HepG2 (cell line): Measurements from ENCODE around the gene ONECUT1. TPM values are rescaled to one million over a fixed set of nuclear protein-coding genes. Genes with fewer than 3 reads are reported as not detected.

Experiments
- ATM ChIP-seq: fragments of 450-650 bp; IDR thresholded peaks from 2 replicates; pipeline ENCODE4 v1.7.1; 2017; ENCODE audit warnings: mild to moderate bottlenecking, borderline replicate concordance
- CCAR2 ChIP-seq: fragments of 200-400 bp; formaldehyde crosslinking; optimal IDR thresholded peaks from 2 replicates; pipeline ENCODE3; 2018; ENCODE audit warnings: low read depth, mild to moderate bottlenecking, low read length, moderate library complexity
- FOXA3 ChIP-seq: IDR thresholded peaks from 2 replicates; pipeline ENCODE4 v1.6.1; 2016; ENCODE audit warnings: missing genetic modification reagents, missing compliant biosample characterization
- KLF15 ChIP-seq: sonication (generic); formaldehyde crosslinking; IDR thresholded peaks from 2 replicates; pipeline ENCODE4 v1.8.1; 2023; ENCODE audit warnings: borderline replicate concordance, mild to moderate bottlenecking, inconsistent platforms, missing genetic modification reagents, mixed read lengths
- MTF2 ChIP-seq: sonication (generic); formaldehyde crosslinking; IDR thresholded peaks from 2 replicates; pipeline ENCODE4 v1.5.0; 2020; ENCODE audit warnings: missing genetic modification reagents, borderline replicate concordance
- NR2F2 ChIP-seq: IDR thresholded peaks from 2 replicates; pipeline ENCODE4 v1.6.1; 2012; ENCODE audit warnings: low read depth, inconsistent platforms, borderline replicate concordance
- RXRB ChIP-seq: IDR thresholded peaks from 2 replicates; pipeline ENCODE4 v1.6.1; 2016; ENCODE audit warnings: borderline replicate concordance, missing genetic modification reagents, missing compliant biosample characterization
- TOE1 ChIP-seq: sonication (generic); formaldehyde crosslinking; IDR thresholded peaks from 2 replicates; pipeline ENCODE4 v1.4.0; 2020; ENCODE audit warnings: mild to moderate bottlenecking, missing genetic modification reagents
- ZFP1 ChIP-seq: IDR thresholded peaks from 2 replicates; pipeline ENCODE4 v1.6.1; 2016
- ZFP37 ChIP-seq: sonication (generic); formaldehyde crosslinking; IDR thresholded peaks from 2 replicates; pipeline ENCODE4 v1.4.0; 2020; ENCODE audit warnings: missing genetic modification reagents, borderline replicate concordance
- polyA plus RNA-seq, 8 experiments: library from polyadenylated mRNA; depleted of rRNA in 3 of 8; stranded (reverse) in 7 of 8; unstranded in 1 of 8; fragments of >200 nt; fragmentation: Illumina TruSeq in 4 of 8; extraction: Trizol in 4 of 8; gene quantifications; 2 replicates each; pipeline versions ENCODE4 v1.2.1 to v1.2.3, GENCODE V29; 2011 to 2016; ENCODE audit warnings: low read depth in 4 of 8, missing spikeins in 1 of 8, mixed read lengths in 1 of 8; ENCODE audit not compliant: insufficient read depth in 1 of 8
- total RNA-seq, 5 experiments: library from RNA; depleted of rRNA; stranded (reverse); fragments of >200 nt; fragmentation: Illumina TruSeq; extraction: Trizol; gene quantifications; 2 replicates each; pipeline ENCODE4 v1.2.3, GENCODE V29; 2016; ENCODE audit warnings: low read depth in 1 of 5
- TF ChIP-seq, protein P1 (sequence below): sonication (generic); formaldehyde crosslinking; IDR thresholded peaks from 2 replicates; pipeline ENCODE4 v1.9.0; 2022; ENCODE audit warnings: missing genetic modification reagents, mild to moderate bottlenecking, borderline replicate concordance
- TF ChIP-seq, protein P2 (sequence below): sonication (generic); formaldehyde crosslinking; IDR thresholded peaks from 2 replicates; pipeline ENCODE4 v1.8.1; 2023; ENCODE audit warnings: mild to moderate bottlenecking, inconsistent platforms, moderate library complexity, missing genetic modification reagents, borderline replicate concordance
- TF ChIP-seq, protein P3 (sequence below): sonication (generic); formaldehyde crosslinking; IDR thresholded peaks from one replicate; pipeline ENCODE4 v1.5.1; 2020; ENCODE audit warnings: mild to moderate bottlenecking, missing genetic modification reagents; ENCODE audit errors: not compliant biosample characterization
- TF ChIP-seq, protein P4 (sequence below): sonication (generic); formaldehyde crosslinking; conservative IDR thresholded peaks from 2 replicates; pipeline ENCODE4 v1.8.0; 2022; ENCODE audit warnings: low read depth, missing genetic modification reagents
- TF ChIP-seq, protein P5 (sequence below): sonication (generic); formaldehyde crosslinking; IDR thresholded peaks from 2 replicates; pipeline ENCODE4 v1.4.0; 2020; ENCODE audit warnings: mild to moderate bottlenecking, low read depth, missing genetic modification reagents

ONECUT1 gene
- total and polyA plus RNA-seq, 2 of the 13 experiments (the other 11 are each of a cell fraction or from before 2014, with no cell fraction given), result 3.5 to 9.1 TPM

DNA sequence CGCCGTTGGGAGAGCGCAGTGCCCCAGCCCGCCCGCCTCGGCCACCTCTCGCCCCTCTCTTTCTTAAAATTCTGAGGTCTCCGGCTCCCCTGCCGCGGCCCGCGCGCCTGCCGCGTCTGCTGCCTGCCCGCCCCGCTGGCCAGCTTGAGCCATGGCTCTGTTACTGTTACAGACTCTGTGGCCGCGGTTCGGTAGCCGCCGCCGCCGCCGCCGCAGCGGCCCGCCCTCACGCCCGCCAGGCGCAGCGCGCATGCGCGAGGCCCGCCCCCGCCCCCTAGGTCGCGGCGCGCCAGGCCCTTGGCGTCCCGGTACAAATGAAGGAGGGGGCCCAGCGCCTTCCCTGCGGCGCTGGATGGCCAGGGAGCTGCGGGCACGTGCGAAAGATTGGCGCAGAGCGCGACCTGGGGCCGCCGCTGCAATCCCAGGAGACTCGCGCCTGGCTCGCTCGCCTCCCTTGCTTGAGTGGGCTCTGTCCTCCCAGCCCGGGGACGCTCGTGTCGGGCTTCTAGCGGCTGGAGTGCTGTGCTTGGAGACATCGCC is at the start of gene ONECUT1 (continued):
- TF ChIP-seq, protein P1, sequence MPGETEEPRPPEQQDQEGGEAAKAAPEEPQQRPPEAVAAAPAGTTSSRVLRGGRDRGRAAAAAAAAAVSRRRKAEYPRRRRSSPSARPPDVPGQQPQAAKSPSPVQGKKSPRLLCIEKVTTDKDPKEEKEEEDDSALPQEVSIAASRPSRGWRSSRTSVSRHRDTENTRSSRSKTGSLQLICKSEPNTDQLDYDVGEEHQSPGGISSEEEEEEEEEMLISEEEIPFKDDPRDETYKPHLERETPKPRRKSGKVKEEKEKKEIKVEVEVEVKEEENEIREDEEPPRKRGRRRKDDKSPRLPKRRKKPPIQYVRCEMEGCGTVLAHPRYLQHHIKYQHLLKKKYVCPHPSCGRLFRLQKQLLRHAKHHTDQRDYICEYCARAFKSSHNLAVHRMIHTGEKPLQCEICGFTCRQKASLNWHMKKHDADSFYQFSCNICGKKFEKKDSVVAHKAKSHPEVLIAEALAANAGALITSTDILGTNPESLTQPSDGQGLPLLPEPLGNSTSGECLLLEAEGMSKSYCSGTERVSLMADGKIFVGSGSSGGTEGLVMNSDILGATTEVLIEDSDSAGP (CRISPR knock-in tag), result peak; percentile 33; the same call in 1 of the 2 replicates
- TF ChIP-seq ZFP1, result no peak
- TF ChIP-seq KLF15 (CRISPR knock-in tag), result no peak
- TF ChIP-seq MTF2, result no peak
- TF ChIP-seq, protein P2, sequence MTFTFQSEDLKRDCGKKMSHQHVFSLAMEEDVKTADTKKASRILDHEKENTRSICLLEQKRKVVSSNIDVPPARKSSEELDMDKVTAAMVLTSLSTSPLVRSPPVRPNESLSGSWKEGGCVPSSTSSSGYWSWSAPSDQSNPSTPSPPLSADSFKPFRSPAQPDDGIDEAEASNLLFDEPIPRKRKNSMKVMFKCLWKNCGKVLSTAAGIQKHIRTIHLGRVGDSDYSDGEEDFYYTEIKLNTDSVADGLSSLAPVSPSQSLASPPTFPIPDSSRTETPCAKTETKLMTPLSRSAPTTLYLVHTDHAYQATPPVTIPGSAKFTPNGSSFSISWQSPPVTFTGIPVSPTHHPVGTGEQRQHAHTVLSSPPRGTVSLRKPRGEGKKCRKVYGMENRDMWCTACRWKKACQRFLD (CRISPR knock-in tag), result no peak
- TF ChIP-seq TOE1 (CRISPR knock-in tag), result no peak; the same call in 1 of the 2 replicates
- TF ChIP-seq, protein P3, sequence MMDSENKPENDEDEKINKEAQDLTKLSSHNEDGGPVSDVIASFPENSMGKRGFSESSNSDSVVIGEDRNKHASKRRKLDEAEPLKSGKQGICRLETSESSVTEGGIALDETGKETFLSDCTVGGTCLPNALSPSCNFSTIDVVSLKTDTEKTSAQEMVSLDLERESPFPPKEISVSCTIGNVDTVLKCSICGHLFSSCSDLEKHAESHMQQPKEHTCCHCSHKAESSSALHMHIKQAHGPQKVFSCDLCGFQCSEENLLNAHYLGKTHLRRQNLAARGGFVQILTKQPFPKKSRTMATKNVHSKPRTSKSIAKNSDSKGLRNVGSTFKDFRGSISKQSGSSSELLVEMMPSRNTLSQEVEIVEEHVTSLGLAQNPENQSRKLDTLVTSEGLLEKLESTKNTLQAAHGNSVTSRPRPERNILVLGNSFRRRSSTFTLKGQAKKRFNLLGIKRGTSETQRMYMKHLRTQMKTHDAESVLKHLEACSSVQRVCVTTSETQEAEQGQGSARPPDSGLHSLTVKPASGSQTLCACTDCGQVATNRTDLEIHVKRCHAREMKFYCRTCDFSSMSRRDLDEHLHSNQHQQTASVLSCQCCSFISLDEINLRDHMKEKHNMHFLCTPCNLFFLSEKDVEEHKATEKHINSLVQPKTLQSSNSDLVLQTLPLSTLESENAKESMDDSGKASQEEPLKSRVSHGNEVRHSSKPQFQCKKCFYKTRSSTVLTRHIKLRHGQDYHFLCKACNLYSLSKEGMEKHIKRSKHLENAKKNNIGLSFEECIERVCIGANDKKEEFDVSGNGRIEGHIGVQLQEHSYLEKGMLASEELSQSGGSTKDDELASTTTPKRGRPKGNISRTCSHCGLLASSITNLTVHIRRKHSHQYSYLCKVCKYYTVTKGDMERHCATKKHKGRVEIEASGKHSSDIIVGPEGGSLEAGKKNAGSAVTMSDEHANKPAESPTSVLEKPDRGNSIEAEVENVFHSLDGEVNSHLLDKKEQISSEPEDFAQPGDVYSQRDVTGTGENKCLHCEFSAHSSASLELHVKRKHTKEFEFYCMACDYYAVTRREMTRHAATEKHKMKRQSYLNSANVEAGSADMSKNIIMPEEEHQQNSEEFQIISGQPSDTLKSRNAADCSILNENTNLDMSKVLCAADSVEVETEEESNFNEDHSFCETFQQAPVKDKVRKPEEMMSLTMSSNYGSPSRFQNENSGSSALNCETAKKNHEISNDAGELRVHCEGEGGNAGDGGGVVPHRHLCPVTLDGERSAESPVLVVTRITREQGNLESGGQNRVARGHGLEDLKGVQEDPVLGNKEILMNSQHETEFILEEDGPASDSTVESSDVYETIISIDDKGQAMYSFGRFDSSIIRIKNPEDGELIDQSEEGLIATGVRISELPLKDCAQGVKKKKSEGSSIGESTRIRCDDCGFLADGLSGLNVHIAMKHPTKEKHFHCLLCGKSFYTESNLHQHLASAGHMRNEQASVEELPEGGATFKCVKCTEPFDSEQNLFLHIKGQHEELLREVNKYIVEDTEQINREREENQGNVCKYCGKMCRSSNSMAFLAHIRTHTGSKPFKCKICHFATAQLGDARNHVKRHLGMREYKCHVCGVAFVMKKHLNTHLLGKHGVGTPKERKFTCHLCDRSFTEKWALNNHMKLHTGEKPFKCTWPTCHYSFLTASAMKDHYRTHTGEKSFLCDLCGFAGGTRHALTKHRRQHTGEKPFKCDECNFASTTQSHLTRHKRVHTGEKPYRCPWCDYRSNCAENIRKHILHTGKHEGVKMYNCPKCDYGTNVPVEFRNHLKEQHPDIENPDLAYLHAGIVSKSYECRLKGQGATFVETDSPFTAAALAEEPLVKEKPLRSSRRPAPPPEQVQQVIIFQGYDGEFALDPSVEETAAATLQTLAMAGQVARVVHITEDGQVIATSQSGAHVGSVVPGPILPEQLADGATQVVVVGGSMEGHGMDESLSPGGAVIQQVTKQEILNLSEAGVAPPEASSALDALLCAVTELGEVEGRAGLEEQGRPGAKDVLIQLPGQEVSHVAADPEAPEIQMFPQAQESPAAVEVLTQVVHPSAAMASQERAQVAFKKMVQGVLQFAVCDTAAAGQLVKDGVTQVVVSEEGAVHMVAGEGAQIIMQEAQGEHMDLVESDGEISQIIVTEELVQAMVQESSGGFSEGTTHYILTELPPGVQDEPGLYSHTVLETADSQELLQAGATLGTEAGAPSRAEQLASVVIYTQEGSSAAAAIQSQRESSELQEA (CRISPR knock-in tag), result no peak
- TF ChIP-seq ATM, result no peak
- TF ChIP-seq ZFP37 (CRISPR knock-in tag), result no peak
- no peak for TF ChIP-seq FOXA3 (CRISPR knock-in tag)
- TF ChIP-seq CCAR2, result no peak
- TF ChIP-seq, protein P4, sequence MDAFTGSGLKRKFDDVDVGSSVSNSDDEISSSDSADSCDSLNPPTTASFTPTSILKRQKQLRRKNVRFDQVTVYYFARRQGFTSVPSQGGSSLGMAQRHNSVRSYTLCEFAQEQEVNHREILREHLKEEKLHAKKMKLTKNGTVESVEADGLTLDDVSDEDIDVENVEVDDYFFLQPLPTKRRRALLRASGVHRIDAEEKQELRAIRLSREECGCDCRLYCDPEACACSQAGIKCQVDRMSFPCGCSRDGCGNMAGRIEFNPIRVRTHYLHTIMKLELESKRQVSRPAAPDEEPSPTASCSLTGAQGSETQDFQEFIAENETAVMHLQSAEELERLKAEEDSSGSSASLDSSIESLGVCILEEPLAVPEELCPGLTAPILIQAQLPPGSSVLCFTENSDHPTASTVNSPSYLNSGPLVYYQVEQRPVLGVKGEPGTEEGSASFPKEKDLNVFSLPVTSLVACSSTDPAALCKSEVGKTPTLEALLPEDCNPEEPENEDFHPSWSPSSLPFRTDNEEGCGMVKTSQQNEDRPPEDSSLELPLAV (CRISPR knock-in tag), result no peak
- no peak for TF ChIP-seq NR2F2
- TF ChIP-seq, protein P5, sequence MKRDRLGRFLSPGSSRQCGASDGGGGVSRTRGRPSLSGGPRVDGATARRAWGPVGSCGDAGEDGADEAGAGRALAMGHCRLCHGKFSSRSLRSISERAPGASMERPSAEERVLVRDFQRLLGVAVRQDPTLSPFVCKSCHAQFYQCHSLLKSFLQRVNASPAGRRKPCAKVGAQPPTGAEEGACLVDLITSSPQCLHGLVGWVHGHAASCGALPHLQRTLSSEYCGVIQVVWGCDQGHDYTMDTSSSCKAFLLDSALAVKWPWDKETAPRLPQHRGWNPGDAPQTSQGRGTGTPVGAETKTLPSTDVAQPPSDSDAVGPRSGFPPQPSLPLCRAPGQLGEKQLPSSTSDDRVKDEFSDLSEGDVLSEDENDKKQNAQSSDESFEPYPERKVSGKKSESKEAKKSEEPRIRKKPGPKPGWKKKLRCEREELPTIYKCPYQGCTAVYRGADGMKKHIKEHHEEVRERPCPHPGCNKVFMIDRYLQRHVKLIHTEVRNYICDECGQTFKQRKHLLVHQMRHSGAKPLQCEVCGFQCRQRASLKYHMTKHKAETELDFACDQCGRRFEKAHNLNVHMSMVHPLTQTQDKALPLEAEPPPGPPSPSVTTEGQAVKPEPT, result no peak
- TF ChIP-seq RXRB, result no peak
